ENCODE measurements around the gene PARD3B.
A peak's percentile ranks its signal among the peaks of the same experiment; 100 is the strongest.
"Not testable (repeated sequence)": the region's sequence is repeated elsewhere in the genome, so short reads cannot be mapped to it uniquely, and the experiment has no call there.

PARD3B gene

DNA sequence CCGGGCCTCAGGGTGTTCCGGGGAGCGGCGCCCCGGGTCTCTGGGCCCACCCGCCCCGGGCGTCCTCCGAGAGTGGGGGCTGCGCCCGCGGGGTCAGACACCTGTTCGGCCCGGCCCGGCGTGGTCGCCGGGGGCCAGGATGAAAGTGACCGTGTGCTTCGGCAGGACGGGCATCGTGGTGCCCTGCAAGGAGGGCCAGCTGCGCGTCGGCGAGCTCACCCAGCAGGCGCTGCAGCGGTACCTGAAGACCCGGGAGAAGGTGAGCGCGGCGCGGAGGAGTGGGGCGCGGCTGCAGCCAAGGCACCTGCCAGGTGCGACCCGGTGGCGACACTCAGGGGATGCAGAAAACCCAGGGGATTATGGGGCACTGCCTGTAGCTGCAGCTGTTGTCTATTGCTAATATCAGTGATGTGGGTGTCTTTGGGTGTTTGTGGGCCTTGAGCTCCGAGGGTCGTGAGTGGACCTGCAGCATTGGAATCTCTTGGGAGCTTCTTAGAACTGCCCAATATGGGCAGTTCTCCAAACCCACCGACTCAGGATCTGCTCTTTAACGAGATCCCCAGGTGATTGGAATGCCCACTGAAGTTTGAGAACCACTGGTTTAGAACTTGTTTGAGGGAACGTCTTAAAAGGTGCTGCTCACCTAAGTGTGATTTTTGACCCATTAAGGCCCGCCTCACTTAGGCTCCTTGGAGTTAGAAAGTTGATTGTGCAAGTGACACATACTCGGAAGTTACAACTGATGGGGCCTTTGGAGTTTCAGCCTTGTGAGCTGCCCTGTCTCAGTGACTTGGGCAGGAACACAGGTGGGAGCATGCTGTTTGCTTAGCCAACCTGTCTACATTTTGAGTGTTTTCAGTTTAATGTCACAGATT is 823 bp downstream of the PARD3B start:
- no peak for DNase-seq

DNA sequence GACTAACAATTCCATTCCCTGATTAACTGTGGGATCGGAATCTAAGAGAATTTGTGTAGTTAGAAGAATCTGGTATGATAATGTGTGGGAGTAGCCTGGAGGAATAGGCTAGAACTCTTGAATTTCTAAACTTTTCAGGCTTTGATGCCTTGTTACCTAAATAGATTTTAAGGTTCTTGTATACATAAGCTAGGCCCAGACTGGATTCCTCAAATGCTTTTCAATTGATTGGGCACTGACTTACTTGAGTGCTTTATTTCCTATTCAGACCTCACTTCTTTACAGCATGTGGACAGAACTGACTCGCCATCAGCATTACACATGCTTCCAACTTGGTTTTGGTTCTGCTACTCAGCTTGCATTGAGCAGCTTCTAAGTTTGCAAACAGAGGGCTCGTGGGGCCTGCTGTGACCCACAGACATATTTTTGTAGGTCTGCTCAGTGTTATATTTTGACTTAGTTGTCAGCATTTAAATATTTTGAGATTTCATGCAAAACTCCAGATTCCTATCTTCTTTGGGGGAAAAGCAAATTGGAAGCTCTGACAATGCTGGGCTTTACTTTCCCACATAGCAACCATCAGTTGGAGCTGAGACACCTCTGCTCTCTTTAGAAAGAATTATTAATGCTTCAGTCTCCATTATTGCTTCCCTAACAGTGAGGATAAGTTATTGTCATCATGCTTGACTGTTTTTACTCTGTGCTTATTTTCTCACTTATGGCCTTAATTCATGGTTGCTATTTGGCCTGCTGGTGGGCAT is 5.7 kb downstream of the PARD3B start:
- DNase-seq: no peak

DNA sequence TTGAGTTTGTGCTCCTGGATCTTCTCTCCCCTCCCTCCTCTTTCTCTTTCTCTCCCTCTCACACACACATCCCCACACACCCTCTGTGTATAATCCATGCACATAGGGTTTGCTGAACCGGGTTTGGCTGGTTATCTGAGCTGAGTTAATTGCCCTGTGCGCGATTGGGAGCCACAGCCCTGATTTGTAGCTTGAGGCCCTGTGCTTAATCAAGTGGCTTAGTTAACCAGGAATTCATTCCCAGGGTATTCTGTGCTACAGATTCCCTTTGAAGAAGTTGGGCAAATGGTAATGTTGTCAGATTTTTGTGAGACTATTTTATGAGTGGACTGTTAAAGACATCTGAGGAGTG is 6.2 kb downstream of the PARD3B start:
- DNase-seq: no peak

DNA sequence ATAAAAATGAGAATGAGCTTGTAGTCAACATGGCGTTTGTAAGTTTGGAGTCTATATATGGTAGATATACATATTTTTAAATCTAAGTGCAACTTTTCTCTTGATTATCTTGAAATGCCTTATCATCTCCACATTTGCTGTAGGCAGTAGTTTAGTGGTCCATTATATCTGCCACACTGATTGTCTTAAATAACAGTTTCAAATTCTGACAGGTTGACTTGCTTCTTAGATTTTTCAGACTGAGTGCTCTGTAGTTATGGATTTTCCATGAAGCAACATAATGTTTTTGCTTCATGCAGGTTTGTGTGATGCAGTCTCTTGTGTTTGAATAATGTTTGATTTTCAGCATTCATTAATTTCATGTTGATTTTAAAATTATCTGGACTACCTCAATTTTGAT is 12.3 kb downstream of the PARD3B start:
- DNase-seq: no peak

DNA sequence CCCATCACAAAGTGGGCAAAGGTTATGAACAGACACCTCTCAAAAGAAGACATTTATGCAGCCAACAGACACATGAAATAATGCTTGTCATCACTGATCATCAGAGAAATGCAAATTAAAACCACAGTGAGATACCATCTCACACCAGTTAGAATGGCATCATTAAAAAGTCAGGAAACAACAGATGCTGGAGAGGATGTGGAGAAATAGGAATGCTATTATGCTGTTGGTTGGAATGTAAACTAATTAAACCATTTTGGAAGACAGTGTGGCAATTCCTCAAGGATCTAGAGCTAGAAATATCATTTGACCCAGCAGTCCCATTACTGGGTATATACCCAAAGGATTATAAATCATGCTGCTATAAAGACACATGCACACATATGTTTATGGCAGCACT is 14.1 kb downstream of the PARD3B start:
- not testable (repeated sequence) for DNase-seq

DNA sequence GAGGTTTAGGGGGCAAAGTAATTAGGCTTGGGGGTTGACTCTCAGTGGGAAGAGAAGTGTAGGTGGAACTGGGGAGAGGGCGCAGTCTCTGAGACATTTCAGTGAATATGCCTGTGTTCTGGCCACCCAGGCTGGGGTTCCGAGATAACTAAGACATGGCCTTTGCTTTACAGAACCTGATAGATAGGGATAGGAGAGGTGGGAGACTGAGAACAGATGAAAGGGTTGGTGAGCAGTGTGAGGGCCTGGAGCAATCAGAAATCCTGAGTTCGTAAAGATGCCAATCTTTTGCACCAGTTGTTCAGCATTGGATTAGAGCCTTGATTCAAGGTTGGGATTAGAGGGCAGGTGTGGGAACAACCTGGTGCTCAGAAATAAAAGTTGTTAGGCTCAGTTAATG is 15.6 kb downstream of the PARD3B start:
- DNase-seq: no peak

DNA sequence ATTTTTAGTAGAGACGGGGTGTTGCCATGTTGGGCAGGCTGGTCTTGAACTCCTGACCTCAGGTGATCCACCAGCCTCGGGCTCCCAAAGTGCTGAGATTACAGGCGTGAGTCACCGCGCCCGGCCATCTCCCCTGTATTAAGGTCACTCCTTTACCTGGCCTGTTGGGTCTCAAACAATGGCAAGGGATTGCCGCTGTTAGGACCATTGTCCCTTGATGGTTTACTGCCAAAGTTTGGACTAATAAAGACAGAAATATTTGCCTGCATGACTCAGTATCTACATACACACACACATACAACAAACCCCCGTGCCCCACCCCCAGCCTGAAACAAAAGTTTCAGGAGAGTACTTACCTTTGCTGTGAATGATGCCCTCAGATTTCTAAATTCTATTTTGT is 16.5 kb downstream of the PARD3B start:
- DNase-seq: no peak

DNA sequence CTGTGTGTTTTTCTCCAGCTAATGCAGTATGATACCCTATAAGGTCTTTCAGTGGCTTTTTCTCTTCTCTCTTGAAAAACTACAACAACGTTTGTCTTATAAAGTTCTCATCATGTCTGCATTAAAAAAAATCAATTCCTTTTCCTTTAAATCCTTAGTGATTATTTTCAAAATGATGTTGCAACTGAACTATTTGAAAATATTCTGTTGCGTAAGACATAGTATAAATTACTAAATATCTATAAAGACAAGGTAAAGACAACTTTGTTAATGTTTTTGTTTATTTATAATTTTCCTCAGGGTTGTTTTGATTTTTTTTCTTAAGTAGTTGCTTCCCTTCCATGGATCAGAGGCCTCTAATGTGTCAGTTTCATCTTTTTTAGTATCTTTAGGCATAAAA is 21.2 kb downstream of the PARD3B start:
- no peak for DNase-seq

DNA sequence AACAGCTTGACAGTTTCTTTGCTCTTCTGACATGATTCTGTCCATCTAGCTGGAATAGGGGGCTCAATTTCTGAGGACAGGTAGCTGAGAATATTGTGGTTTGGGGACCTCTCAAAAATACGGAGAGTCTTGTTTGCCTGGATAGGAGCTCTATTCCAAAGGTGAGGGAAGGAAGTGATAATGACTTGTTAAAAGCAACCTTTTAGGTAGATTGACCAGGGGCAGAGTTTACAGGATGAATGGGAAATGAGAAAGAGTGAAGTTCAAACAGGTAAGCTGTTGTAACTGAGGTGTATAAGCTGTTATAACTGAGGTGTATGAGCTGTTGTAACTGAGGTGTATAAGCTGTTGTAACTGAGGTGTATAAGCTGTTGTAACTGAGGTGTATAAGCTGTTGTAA is 25.1 kb downstream of the PARD3B start:
- DNase-seq: no peak

DNA sequence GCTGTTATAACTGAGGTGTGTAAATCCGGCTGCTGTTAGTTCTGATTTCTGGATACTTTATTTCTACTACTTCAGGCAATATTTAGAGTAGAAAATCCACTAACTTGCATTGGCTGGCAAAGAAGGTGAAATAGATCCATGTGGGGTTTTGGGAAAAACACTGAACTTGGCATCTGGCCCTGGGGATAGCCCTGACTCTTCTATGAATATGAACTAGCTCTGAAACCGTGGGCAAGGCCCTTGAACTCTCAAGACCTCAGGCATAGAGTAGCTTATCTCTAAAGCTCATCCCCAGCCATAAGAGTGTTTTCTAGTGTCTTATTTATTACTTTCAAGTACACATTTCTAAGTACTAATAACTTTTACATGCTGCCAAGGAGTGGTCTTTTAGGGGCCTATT is 25.8 kb downstream of the PARD3B start:
- DNase-seq: no peak

DNA sequence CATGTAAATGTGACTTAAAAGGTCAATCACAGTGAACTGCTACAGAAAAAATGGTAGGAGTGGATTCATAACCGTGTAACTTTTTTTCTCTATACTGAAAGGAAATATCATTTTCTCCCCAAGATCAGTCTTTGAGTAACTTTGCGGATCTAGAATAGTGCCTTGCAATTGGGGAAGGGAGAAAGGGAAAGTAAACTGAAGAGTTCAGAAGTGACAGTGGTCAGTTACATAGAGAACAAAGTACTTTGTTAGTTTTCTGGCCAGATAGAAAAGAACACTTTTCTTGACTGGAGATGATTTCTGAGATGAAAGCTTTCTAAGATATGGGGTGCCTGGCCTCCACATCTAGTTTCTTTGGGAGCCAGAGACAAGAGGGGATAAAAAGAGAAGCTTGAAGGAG is 26.6 kb downstream of the PARD3B start:
- no peak for DNase-seq

DNA sequence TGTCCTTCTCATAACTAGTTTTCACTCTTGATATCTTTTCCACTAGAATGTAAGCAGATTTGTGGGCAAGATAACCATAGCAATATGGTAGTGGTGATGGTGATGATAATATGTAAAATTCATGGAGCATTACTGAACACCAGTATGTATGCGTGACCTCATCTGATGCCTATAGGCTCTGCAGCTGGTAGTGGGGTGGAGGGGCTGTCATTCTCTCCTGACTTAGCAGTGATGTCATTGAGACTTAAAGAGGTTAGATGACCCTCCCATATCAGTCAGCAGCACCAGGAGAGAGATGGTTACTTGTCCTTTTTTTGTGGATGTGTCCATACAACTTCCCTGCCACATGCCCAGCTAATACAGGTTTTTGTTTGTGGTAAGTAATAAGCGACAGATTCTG is 27.9 kb downstream of the PARD3B start:
- DNase-seq: no peak

DNA sequence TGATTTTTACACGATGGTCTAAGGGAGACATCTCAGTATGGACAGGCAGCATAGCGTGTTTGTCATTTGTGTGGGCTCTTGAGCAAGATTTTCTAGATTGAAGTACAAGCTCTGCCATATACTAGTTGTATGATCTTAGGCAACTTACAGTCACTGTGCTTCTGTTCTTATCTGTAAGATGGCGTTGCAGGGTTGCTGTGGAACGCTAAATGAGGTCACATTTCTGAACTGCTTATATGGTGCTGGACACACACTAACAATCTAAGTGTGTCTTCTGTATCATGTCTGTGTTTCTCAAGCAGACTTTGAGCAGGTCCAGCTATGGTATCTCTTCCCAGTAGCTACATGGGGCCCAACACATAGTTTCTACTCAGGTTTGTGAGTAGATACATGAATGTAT is 29.2 kb downstream of the PARD3B start:
- DNase-seq: no peak

DNA sequence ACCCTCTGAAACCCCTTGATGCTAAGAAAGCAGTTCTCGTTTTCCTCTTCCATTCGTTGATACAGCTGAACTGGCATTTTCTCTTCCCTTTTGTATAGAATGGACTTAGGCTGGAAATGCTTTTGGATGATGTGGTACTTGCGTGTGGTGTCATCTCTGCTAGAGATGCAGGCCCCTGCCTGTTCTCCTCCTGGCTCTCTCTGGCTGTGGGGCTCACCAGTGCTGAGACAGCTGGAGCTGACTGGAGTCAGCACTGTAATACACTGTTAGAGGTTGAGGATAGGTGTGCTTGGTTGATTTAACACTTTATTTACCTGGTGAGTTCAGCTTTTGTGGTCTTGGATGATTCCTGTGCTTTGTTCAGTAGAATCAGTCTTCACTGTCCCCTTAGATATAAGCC is 30.2 kb downstream of the PARD3B start:
- DNase-seq: no peak

DNA sequence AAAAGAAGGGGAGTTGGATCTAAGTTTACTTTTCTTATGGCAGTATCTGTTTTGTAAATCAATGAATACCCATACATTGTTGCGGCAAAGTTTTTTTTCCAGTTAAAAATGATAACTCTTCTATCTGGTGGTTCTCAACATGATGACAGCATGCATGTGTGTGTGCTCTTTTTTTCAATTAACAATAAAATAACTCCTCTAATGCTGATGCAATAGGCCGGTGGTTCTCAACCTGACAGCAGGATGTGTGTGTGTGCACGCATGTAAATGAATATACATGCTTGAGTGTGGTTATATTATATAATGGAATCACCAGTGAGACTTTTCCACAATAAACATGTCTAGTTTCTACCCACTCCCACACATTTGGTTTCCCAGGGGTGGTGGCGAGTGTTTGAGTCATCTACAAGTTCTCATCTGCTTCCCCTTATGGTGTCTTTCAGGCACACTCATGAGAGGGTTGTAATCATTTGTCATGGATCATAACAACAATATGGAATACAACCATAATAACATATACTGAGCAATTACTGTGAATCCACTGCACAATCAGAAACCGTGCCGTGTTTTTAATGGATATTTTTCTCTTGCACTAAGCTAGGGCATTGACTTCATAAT is 31.2 kb downstream of the PARD3B start:
- DNase-seq: peak in 1 of 2 donors; percentile 6

DNA sequence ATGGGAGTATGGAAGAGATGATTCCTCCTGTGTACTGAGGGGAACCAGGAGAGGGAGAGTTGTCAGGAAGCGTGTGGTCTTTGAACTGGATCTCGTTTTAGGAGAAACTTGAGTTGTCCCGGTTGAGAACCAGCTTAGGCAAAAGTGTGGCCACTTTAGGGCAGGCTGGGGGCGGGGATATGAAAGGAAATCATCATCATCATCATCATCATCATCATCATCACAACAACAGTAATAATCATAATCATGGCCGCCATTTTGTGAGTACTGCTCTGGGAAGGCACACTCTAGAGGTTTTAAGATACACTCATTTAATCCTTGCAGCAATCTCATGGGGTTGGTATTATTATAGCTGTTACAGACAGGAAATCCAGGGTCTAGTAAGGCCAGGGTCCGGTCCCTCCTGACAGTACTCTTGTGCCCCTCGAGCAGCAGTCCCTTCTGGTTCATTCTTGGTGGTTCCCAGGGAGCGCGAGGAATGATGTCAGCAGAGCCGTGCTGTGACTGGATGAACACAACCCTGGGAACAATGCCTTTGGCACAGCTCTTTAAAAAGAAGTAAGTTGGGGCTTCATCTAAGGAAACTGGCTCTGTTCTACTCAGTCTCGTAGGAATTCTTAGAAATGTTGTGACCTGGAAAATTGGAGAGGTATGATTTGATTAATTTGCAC is 33.8 kb downstream of the PARD3B start:
- no peak for DNase-seq

DNA sequence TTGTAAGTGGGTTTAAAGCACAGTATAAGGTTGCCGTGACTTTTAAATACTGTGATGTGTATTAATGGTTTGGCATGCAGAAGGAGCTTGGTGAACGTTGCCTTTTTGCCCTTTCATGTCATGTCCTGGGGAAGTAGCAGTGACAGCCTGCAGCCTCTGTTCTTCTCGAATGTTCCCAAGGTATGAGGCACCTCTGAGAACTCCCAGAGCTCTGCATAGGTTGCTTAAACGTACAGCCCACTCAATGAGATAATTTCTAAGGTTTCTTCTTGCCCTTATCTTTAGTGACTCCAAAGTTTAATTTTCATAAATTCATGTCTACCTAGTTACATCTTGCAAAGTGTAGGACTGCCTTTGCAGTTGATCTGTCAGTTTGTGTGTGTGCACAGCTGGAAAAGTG is 36.7 kb downstream of the PARD3B start:
- DNase-seq: no peak

DNA sequence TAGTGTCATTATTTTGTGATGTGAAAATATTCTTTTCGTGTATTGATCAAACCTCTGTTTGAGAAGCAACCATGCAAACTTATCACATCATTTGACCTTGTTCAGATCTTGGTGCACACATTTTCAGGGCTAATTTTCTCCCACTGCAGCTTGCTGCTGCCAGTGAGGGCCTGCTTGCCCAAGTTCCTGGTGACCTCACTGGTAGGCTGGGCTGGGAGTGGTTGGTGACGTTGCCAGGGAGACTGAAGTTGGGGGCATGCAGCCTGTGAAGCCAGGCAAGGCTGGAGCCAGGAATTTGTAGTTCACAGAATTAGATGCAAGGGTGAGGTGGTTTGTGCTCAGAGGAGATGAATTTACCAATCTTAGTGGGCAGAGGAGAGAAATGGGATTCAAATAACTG is 38.5 kb downstream of the PARD3B start:
- DNase-seq: no peak

DNA sequence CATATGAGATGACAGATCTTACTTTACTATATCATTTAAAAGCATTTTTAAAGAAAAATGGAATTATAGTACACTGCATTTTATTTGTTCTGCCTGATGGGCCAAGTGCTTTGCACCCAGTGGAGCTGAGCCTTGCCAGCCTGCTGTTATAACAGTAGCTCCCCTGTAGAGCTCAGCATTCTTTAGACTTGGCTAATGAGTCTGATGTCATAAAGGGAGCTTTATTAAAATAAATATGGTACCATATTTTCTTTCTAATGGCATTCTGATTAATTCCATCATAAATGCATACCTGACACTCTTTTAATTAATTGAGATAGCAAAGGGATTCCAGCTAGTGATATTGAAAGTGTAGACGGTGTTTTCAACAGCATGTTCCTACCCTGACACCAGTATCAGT is 40.7 kb downstream of the PARD3B start:
- no peak for DNase-seq

DNA sequence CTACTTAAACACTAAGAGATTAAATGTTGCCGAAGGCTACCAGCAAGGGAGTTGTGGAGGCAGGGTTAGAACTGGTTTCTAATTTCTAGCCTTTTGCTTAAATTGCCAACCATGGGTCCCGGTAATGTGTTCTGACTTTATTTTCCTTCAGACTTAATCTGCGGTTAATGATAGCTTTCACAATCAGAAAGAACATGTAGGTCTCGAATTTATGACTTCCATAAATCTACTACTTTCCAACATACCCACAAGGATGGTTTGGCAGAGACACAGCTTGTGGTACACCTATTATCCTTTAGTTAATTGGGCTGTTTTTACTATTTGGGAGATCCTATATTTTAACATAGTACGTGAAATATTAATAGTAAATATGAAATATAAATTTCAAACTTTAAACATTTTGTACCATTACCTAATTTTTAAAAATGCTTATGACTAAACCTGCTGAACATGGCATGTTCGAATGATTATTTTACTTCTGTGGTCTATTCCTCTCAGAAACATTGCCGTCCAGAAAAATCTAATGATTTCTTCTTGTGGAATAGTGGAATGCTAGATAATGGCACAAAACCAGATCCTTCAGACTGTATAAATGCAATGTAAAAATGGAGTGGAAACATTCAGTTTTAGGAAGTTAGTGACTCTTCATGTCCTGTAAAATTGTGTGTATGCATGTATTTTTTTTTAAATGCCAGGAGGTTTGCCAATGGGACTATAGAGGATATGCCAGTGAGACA is 41.3 kb downstream of the PARD3B start:
- no peak for DNase-seq

DNA sequence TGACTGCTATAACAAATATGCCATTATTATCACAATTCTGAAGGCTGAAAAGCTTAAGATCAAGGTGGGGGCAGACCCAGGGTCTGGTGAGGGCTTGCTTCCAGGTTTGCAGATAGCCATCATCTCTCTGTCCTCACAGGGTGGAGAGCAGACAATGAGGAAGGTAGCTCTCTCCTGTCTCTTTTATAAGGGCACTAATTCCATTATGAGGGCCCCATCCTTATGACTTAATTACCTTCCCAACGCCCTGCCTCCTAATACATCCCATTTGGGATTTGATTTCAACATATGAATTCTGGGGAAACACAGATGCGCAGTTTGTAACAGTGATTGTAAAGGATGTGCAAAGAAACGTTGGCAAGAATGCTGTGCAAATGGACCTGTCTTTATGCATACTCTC is 44.8 kb downstream of the PARD3B start:
- no peak for DNase-seq

DNA sequence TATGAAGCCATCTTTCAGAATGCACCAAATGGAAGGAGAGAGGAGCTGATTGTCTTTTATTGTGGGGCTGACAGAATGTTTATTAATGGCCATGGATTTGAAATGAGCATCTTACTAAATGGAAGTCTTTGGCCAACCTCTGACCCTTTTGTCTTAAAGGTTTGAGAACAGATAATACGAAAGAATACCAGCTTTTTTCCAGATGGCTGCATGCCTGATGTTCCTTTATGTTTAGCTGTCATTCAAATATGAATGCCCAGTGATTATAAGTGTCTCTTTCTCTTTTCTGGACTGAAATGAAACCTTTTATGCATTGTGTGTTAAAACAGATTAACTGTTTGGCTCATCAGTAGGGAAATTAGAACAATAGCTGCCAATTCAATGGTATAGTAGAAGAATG is 46.0 kb downstream of the PARD3B start:
- DNase-seq: no peak

DNA sequence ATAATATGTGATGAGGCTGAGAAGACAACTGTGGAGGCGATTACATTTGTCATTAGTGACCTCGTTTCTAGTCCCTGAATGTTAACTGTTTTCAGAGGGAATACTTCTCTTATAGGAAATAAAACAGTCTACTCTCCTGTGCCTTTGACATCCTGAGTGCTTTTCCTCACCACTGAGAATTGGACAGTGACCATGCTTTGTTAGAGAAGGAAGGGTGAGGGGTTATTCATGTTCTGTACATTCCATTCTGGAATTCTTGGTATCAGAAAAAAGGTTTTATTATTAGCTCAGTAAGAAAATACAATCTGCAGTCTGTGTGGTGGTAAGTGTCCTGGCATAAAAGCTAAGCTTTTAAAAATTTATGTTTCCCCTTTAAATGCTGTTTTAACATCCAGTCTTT is 58.8 kb downstream of the PARD3B start:
- DNase-seq: no peak
